ENCODE measurements around the gene SCIN. TPM values are rescaled to one million over a fixed set of nuclear protein-coding genes. Genes with fewer than 3 reads are reported as not detected.

Gene SCIN
- polyA plus RNA-seq, 1 donor (not counting 4 experiments of a cell fraction or from before 2014, with no cell fraction given), result not detected

DNA sequence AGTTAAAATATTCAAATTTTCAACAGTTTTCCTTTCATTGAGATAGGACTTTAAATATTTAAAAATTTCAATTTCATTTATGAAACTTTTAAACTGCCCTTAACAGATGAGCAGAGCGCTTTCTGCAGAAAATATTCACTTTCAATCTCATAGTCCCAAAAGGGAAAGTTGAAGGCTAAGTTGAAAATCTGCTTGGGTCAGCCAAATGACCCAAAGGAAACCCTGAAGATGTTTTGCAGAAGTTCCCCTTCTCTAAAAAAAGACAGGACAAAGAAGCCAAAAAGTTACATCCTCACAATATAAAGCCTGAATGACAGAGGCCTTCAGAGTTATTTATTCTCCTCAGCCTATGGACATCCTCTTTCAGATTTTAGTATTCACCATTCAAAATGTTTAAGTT is 17.6 kb upstream of the SCIN start:
- no peaks in the 10 kb centered on the region for H3K36me3 ChIP-seq (ENCODE audit: control insufficient read depth in 2 of 2, extremely low read depth in 1 of 2, insufficient read depth in 2 of 2, low read length in 2 of 2)
- no peak for TF ChIP-seq CTCF (optimal IDR thresholded peaks at IDR 0.05 in 1 of 3, IDR thresholded peaks at IDR 0.05 in 1 of 3, conservative IDR thresholded peaks at IDR 0.05 in 1 of 3; ENCODE audit: extremely low read depth in 1 of 3, insufficient read depth in 2 of 3, low read length in 3 of 3)
- no peak for TF ChIP-seq EZH2 (IDR thresholded peaks at IDR 0.05; ENCODE audit: low read length)
- no peak for DNase-seq (ENCODE audit: low read depth, low spot score)
- no peak for FAIRE-seq
- H3K4me2 ChIP-seq (ENCODE audit: control insufficient read depth, extremely low read depth, insufficient read depth, low read depth, low read length), result no peak overlapping the region
- peaks cover 5% of the 10 kb centered on the region for H3K4me1 ChIP-seq (ENCODE audit: control insufficient read depth, extremely low read depth, insufficient read depth, low read length)
- H3K79me2 ChIP-seq (ENCODE audit: control insufficient read depth, insufficient read depth, low read length), result no peaks in the 10 kb centered on the region
- H2AFZ ChIP-seq (ENCODE audit: control insufficient read depth, low read length), result no peak overlapping the region
- H3K9me3 ChIP-seq (ENCODE audit: control insufficient read depth, low read depth, low read length), result no peaks in the 10 kb centered on the region
- H3K9ac ChIP-seq (ENCODE audit: control insufficient read depth, extremely low read depth, insufficient read depth, low read length), result no peak overlapping the region
- H4K20me1 ChIP-seq (ENCODE audit: control insufficient read depth, extremely low read depth, insufficient read depth, low read length), result no peaks in the 10 kb centered on the region
- no peak overlapping the region for H3K4me3 ChIP-seq (ENCODE audit: control insufficient read depth in 2 of 3, extremely low read depth in 1 of 3, insufficient read depth in 2 of 3, low read depth in 1 of 3, low read length in 3 of 3)
- H3K27ac ChIP-seq (ENCODE audit: control insufficient read depth, insufficient read depth, low read length), result no peak overlapping the region
- dilution Hi-C loops (cut with MboI; ENCODE audit: extremely low pct_ligation_motif_present, low sequenced_read_pairs), result no loop called here
- no peaks in the 10 kb centered on the region for H3K27me3 ChIP-seq (ENCODE audit: control insufficient read depth, extremely low read depth, insufficient read depth, low read length)
- no peaks in the 10 kb centered on the region for H3K9me1 ChIP-seq (ENCODE audit: control insufficient read depth, extremely low read depth, insufficient read depth, low read length)

GRCh38 chr7:12553416-12553815 is 17.1 kb upstream of the SCIN start:
- no peaks in the 10 kb centered on the region for H3K79me2 ChIP-seq (ENCODE audit: control insufficient read depth, insufficient read depth, low read length)
- H3K4me2 ChIP-seq (ENCODE audit: control insufficient read depth, extremely low read depth, insufficient read depth, low read depth, low read length), result no peak overlapping the region
- DNase-seq (ENCODE audit: low read depth, low spot score) (no peak), FAIRE-seq (no peak)
- no peak overlapping the region for H3K9ac ChIP-seq (ENCODE audit: control insufficient read depth, extremely low read depth, insufficient read depth, low read length)
- H2AFZ ChIP-seq (ENCODE audit: control insufficient read depth, low read length), result no peak overlapping the region
- H3K36me3 ChIP-seq (ENCODE audit: control insufficient read depth in 2 of 2, extremely low read depth in 1 of 2, insufficient read depth in 2 of 2, low read length in 2 of 2), result no peaks in the 10 kb centered on the region
- no peaks in the 10 kb centered on the region for H4K20me1 ChIP-seq (ENCODE audit: control insufficient read depth, extremely low read depth, insufficient read depth, low read length)
- H3K27me3 ChIP-seq (ENCODE audit: control insufficient read depth, extremely low read depth, insufficient read depth, low read length), result no peaks in the 10 kb centered on the region
- dilution Hi-C loops (cut with MboI; ENCODE audit: extremely low pct_ligation_motif_present, low sequenced_read_pairs), result no loop called here
- TF ChIP-seq CTCF (optimal IDR thresholded peaks at IDR 0.05 in 1 of 3, IDR thresholded peaks at IDR 0.05 in 1 of 3, conservative IDR thresholded peaks at IDR 0.05 in 1 of 3; ENCODE audit: extremely low read depth in 1 of 3, insufficient read depth in 2 of 3, low read length in 3 of 3), result no peak
- TF ChIP-seq EZH2 (IDR thresholded peaks at IDR 0.05; ENCODE audit: low read length), result no peak
- H3K27ac ChIP-seq (ENCODE audit: control insufficient read depth, insufficient read depth, low read length), result no peak overlapping the region
- H3K4me1 ChIP-seq (ENCODE audit: control insufficient read depth, extremely low read depth, insufficient read depth, low read length), result peaks cover 5% of the 10 kb centered on the region
- no peaks in the 10 kb centered on the region for H3K9me3 ChIP-seq (ENCODE audit: control insufficient read depth, low read depth, low read length)
- H3K4me3 ChIP-seq (ENCODE audit: control insufficient read depth in 2 of 3, extremely low read depth in 1 of 3, insufficient read depth in 2 of 3, low read depth in 1 of 3, low read length in 3 of 3), result no peak overlapping the region
- no peaks in the 10 kb centered on the region for H3K9me1 ChIP-seq (ENCODE audit: control insufficient read depth, extremely low read depth, insufficient read depth, low read length)
